ENCODE results near the gene KLK4. TPM values are rescaled to one million over a fixed set of nuclear protein-coding genes. Genes with fewer than 3 reads are reported as not detected.

KLK4 gene
- total and polyA plus RNA-seq, 2 of the 4 experiments (the other 2 are of a cell fraction), result not detected

- Histone ChIP-seq H4K20me1 (ENCODE audit: insufficient read depth, low read length) (no peaks in the 10 kb centered on the region), H2BK120ac (ENCODE audit: low read depth, low read length) (no peak overlapping the region), H3K18ac (ENCODE audit: low read depth, low read length) (no peak overlapping the region), H2AFZ (replicated peaks; ENCODE audit: low read length, poor library complexity) (no peak overlapping the region), H2BK20ac (ENCODE audit: low read depth, low read length) (no peak overlapping the region), H3K27ac (ENCODE audit: insufficient read depth, low read length) (no peak overlapping the region), H3K36me3 (ENCODE audit: control insufficient read depth, insufficient read depth, low read length) (no peaks in the 10 kb centered on the region), H3K4ac (ENCODE audit: low read depth, low read length) (no peak overlapping the region), H3K79me1 (ENCODE audit: low read depth in 1 of 2, low read length in 2 of 2) (no peaks in the 10 kb centered on the region), H3K56ac (ENCODE audit: extremely low read depth, insufficient read depth, low read length) (no peak overlapping the region), H4K8ac (ENCODE audit: low read depth in 2 of 2, low read length in 2 of 2) (no peak overlapping the region), H3K4me3 (ENCODE audit: insufficient read depth, low read depth, low read length) (no peak overlapping the region), H2BK15ac (ENCODE audit: low read depth, low read length) (no peak overlapping the region), H2BK5ac (ENCODE audit: low read depth, low read length, poor library complexity, severe bottlenecking) (no peak overlapping the region), H2AK5ac (ENCODE audit: low read depth, low read length) (no peak overlapping the region), H3K9me3 (ENCODE audit: control insufficient read depth, insufficient read depth, low read length) (peaks cover 8% of the 10 kb centered on the region; the same call in 1 of the 2 replicates), H4K91ac (ENCODE audit: insufficient read depth, low read depth, low read length) (no peak overlapping the region), H3K27me3 (ENCODE audit: control insufficient read depth, insufficient read depth, low read length) (no peaks in the 10 kb centered on the region), H3K14ac (replicated peaks; ENCODE audit: low read depth, low read length) (no peak overlapping the region), H3K4me1 (ENCODE audit: control insufficient read depth, insufficient read depth, low read length) (no peaks in the 10 kb centered on the region), H4K5ac (ENCODE audit: low read depth, low read length) (no peak overlapping the region), H3K23ac (ENCODE audit: low read depth, low read length) (no peak overlapping the region), H3K9ac (ENCODE audit: low read depth, low read length) (no peak overlapping the region), H2AK9ac (replicated peaks; ENCODE audit: low read depth, low read length, poor library complexity) (no peak overlapping the region), H3K9me1 (ENCODE audit: insufficient read depth, low read length) (no peaks in the 10 kb centered on the region), H3K4me2 (ENCODE audit: low read depth, low read length) (no peak overlapping the region)
- in situ Hi-C loops (cut with MboI; ENCODE audit: low sequenced_read_pairs), result no loop called here
- ChIA-PET POLR2A (ENCODE audit: unreplicated experiment) (no interaction called here), CTCF (no interaction called here)
- TF ChIP-seq ELK1 (IDR thresholded peaks at IDR 0.05; ENCODE audit: borderline replicate concordance, low read depth, low read length) (no peak), NFE2L2 (IDR thresholded peaks at IDR 0.05; ENCODE audit: low read depth, low read length) (no peak), CHD1 (IDR thresholded peaks at IDR 0.05; ENCODE audit: low read depth, low read length) (no peak), CEBPB (IDR thresholded peaks at IDR 0.05; ENCODE audit: low read depth, low read length) (no peak), CTCF (conservative IDR thresholded peaks at IDR 0.05; ENCODE audit: low read depth, low read length) (no peak), RAD21 (IDR thresholded peaks at IDR 0.05; ENCODE audit: low read length) (no peak), BHLHE40 (IDR thresholded peaks at IDR 0.05; ENCODE audit: low read depth, low read length) (no peak)
- DNase-seq (no peak), ATAC-seq (ENCODE audit: low read depth) (no peak)
- no CpG with 5 or more reads among the region's 2 CpGs for WGBS, 2 experiments (ENCODE audit: extremely low coverage in 2 of 2, insufficient read length in 1 of 2)
- intact Hi-C loops (cut with micrococcal nuclease), result no loop called here
- dilution Hi-C loops (cut with HindIII; ENCODE audit: low sequenced_read_pairs, unreplicated experiment), result no loop called here
- no TSS peak for BruUV-seq (replicated peaks)
Measured at GRCh38 chr19:50939596-50939995, 28.4 kb upstream of the KLK4 start.

Data from IMR-90 (cell line).